WTC11 (cell line): ENCODE data around the gene CDC6. TPM values are rescaled to one million over a fixed set of nuclear protein-coding genes. Genes with fewer than 3 reads are reported as not detected.

Experiments used
- ATAC-seq: fragments of 200-7000 bp; cut with Tn5 transposase; 2 replicates; pipeline ENCODE4 v1.10.0; 2021; ENCODE audit warnings: mild to moderate bottlenecking, moderate library complexity
- CTCF ChIA-PET: fragments of 300-600 bp; sonication (Branson Sonifier 250); formaldehyde crosslinking; loops from one replicate; lab custom pipeline; 2021; ENCODE audit warnings: antibody characterized with exemption; lab: Charles Lee
- POLR2A ChIA-PET: fragments of 350-600 bp; sonication (Branson Sonifier 250); formaldehyde crosslinking; loops from one replicate; lab custom pipeline; 2021; ENCODE audit warnings: antibody characterized with exemption; lab: Charles Lee
- DNase-seq: peaks from one replicate; pipeline ENCODE4 v3.0.0; 2021; ENCODE audit warnings: low spot score
- H3K27ac Mint-ChIP-seq: 2 replicates; pipeline ENCODE4 v1.8.0; 2021; ENCODE audit warnings: mixed read lengths
- H3K27me3 Mint-ChIP-seq: 2 replicates; pipeline ENCODE4 v1.8.0; 2021; ENCODE audit warnings: low read depth, mild to moderate bottlenecking, moderate library complexity, mixed read lengths
- H3K36me3 Mint-ChIP-seq: 2 replicates; pipeline ENCODE4 v1.8.0; 2021; ENCODE audit warnings: mixed read lengths
- H3K4me1 Mint-ChIP-seq: 2 replicates; pipeline ENCODE4 v1.8.0; 2022; ENCODE audit warnings: mixed read lengths
- H3K4me3 Mint-ChIP-seq: 2 replicates; pipeline ENCODE4 v1.8.0; 2021; ENCODE audit warnings: mild to moderate bottlenecking, moderate library complexity, mixed read lengths
- H3K9me3 Mint-ChIP-seq: 2 replicates; pipeline ENCODE4 v1.8.0; 2021; ENCODE audit warnings: mixed read lengths
- ATF2 ChIP-seq: sonication (generic); formaldehyde crosslinking; IDR thresholded peaks from 2 replicates; pipeline ENCODE4 v1.8.1; 2022; ENCODE audit warnings: low read depth, missing genetic modification reagents, borderline replicate concordance
- EMX1 ChIP-seq: fragments of 250-450 bp; sonication (Bioruptor Pico); IDR thresholded peaks from 2 replicates; pipeline ENCODE4 v1.8.0; 2021; ENCODE audit warnings: mild to moderate bottlenecking
- ETV6 ChIP-seq: sonication (generic); formaldehyde crosslinking; IDR thresholded peaks from 2 replicates; pipeline ENCODE4 v1.8.1; 2022; ENCODE audit warnings: mild to moderate bottlenecking, missing genetic modification reagents
- GABPB1 ChIP-seq: sonication (generic); formaldehyde crosslinking; IDR thresholded peaks from 2 replicates; pipeline ENCODE4 v1.8.1; 2023; ENCODE audit warnings: mild to moderate bottlenecking, missing genetic modification reagents
- JUN ChIP-seq: sonication (generic); formaldehyde crosslinking; IDR thresholded peaks from 2 replicates; pipeline ENCODE4 v1.8.0; 2023; ENCODE audit warnings: mild to moderate bottlenecking, missing genetic modification reagents
- MLX ChIP-seq: sonication (generic); formaldehyde crosslinking; IDR thresholded peaks from 2 replicates; pipeline ENCODE4 v1.8.1; 2023; ENCODE audit warnings: mild to moderate bottlenecking, missing genetic modification reagents, moderate library complexity
- NFATC4 ChIP-seq: fragments of 250-450 bp; sonication (Bioruptor Pico); IDR thresholded peaks from 2 replicates; pipeline ENCODE4 v1.9.0; 2021; ENCODE audit warnings: mild to moderate bottlenecking
- NFE2L1 ChIP-seq: sonication (generic); formaldehyde crosslinking; IDR thresholded peaks from 2 replicates; pipeline ENCODE4 v1.8.1; 2023; ENCODE audit warnings: missing genetic modification reagents
- NFYB ChIP-seq: sonication (generic); formaldehyde crosslinking; conservative IDR thresholded peaks from 2 replicates; pipeline ENCODE4 v1.8.0; 2022; ENCODE audit warnings: low read depth, missing genetic modification reagents
- ZNF138 ChIP-seq: sonication (generic); formaldehyde crosslinking; conservative IDR thresholded peaks from 2 replicates; pipeline ENCODE4 v1.8.1; 2022; ENCODE audit warnings: mild to moderate bottlenecking, moderate library complexity, missing genetic modification reagents
- ZNF396 ChIP-seq: fragments of 250-450 bp; sonication (Bioruptor Pico); IDR thresholded peaks from 2 replicates; pipeline ENCODE4 v1.8.0; 2021; ENCODE audit warnings: mild to moderate bottlenecking, moderate library complexity, borderline replicate concordance
- ZNF671 ChIP-seq: fragments of 250-450 bp; sonication (Bioruptor Pico); IDR thresholded peaks from 2 replicates; pipeline ENCODE4 v1.8.0; 2021; ENCODE audit warnings: mild to moderate bottlenecking
- ZSCAN18 ChIP-seq: fragments of 250-450 bp; sonication (Bioruptor Pico); IDR thresholded peaks from 2 replicates; pipeline ENCODE4 v2.1.2; 2022; ENCODE audit warnings: mild to moderate bottlenecking, moderate library complexity
- total RNA-seq: library from RNA; stranded (reverse); gene quantifications from 3 replicates; pipeline ENCODE4 v1.2.3, GENCODE V29; 2021
- TF ChIP-seq, protein P1 (sequence below): fragments of 250-450 bp; sonication (Bioruptor Pico); IDR thresholded peaks from 2 replicates; pipeline ENCODE4 v1.9.0; 2021; ENCODE audit warnings: mild to moderate bottlenecking
- TF ChIP-seq, protein P2 (sequence below): sonication (generic); formaldehyde crosslinking; IDR thresholded peaks from 2 replicates; pipeline ENCODE4 v1.8.0; 2023; ENCODE audit warnings: mild to moderate bottlenecking, missing genetic modification reagents

The CDC6 gene
- total RNA-seq, 1 experiment from 2014 or later: 125 TPM

GRCh38 chr17:40345994-40346764 is 58.5 kb downstream of the CDC6 start:
- POLR2A ChIA-PET: interaction anchor here (1.0 to 2.7 kb wide), 6 partner anchors 9 to 127 kb away, joined by 3 to 10 read pairs (median 8); partner anchors contain the start of gene RARA
- peak overlapping the region; percentile 31 for H3K27ac Mint-ChIP-seq

DNA sequence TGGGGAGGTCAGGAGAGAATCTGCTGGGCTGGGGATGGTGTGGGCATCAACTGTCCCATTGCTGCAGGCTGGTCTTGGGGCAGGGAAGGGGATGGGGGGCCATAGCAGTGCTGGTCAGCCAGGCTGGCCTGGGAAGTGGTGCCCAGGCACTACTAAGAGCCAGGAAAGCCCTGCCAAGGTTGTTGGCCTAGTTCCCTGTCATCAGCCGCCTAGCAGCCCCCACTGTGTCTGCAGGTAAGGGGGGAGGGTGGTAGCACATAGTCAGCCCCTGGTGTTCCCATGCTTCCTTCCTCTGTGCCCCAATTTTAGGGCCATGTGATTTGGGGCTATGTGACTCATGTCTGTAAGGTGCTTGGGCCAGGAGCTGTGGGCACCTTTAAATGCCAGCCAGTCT is 59.1 kb downstream of the CDC6 start:
- peaks cover 53% of the 10 kb centered on the region for H3K27me3 Mint-ChIP-seq
- no peaks in the 10 kb centered on the region for H3K9me3 Mint-ChIP-seq
- TF ChIP-seq, protein P1, sequence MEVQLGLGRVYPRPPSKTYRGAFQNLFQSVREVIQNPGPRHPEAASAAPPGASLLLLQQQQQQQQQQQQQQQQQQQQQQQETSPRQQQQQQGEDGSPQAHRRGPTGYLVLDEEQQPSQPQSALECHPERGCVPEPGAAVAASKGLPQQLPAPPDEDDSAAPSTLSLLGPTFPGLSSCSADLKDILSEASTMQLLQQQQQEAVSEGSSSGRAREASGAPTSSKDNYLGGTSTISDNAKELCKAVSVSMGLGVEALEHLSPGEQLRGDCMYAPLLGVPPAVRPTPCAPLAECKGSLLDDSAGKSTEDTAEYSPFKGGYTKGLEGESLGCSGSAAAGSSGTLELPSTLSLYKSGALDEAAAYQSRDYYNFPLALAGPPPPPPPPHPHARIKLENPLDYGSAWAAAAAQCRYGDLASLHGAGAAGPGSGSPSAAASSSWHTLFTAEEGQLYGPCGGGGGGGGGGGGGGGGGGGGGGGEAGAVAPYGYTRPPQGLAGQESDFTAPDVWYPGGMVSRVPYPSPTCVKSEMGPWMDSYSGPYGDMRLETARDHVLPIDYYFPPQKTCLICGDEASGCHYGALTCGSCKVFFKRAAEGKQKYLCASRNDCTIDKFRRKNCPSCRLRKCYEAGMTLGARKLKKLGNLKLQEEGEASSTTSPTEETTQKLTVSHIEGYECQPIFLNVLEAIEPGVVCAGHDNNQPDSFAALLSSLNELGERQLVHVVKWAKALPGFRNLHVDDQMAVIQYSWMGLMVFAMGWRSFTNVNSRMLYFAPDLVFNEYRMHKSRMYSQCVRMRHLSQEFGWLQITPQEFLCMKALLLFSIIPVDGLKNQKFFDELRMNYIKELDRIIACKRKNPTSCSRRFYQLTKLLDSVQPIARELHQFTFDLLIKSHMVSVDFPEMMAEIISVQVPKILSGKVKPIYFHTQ (CRISPR knock-in tag): no peak
- TF ChIP-seq ATF2 (CRISPR knock-in tag) (no peak), ZSCAN18 (CRISPR knock-in tag) (no peak)
- TF ChIP-seq, protein P2, sequence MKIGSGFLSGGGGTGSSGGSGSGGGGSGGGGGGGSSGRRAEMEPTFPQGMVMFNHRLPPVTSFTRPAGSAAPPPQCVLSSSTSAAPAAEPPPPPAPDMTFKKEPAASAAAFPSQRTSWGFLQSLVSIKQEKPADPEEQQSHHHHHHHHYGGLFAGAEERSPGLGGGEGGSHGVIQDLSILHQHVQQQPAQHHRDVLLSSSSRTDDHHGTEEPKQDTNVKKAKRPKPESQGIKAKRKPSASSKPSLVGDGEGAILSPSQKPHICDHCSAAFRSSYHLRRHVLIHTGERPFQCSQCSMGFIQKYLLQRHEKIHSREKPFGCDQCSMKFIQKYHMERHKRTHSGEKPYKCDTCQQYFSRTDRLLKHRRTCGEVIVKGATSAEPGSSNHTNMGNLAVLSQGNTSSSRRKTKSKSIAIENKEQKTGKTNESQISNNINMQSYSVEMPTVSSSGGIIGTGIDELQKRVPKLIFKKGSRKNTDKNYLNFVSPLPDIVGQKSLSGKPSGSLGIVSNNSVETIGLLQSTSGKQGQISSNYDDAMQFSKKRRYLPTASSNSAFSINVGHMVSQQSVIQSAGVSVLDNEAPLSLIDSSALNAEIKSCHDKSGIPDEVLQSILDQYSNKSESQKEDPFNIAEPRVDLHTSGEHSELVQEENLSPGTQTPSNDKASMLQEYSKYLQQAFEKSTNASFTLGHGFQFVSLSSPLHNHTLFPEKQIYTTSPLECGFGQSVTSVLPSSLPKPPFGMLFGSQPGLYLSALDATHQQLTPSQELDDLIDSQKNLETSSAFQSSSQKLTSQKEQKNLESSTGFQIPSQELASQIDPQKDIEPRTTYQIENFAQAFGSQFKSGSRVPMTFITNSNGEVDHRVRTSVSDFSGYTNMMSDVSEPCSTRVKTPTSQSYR (CRISPR knock-in tag): no peak
- TF ChIP-seq, all 79 proteins: peak for 0
- ChIA-PET POLR2A (no interaction called here), CTCF (interaction anchor here (1.4 to 5.0 kb wide), 6 partner anchors 8 to 213 kb away, joined by 6 to 56 read pairs (median 26); no protein-coding TSS in a partner anchor)
- Mint-ChIP-seq H3K36me3 (peaks cover 6% of the 10 kb centered on the region; the same call in 1 of the 2 replicates), H3K4me3 (peak overlapping the region; percentile 51), H3K4me1 (peaks cover 75% of the 10 kb centered on the region), H3K27ac (peak overlapping the region; percentile 65; the same call in 1 of the 2 replicates)
- no peak for ATAC-seq
- no peak for DNase-seq

More at GRCh38 chr17:40345994-40346764, 58.5 kb downstream of the CDC6 start:
- H3K4me1 Mint-ChIP-seq: peaks cover 72% of the 10 kb centered on the region
- ATAC-seq: no peak
- no peaks in the 10 kb centered on the region for H3K9me3 Mint-ChIP-seq
- peaks cover 6% of the 10 kb centered on the region; the same call in 1 of the 2 replicates for H3K36me3 Mint-ChIP-seq
- peak; percentile 32 for DNase-seq
- CTCF ChIA-PET: interaction anchor here (0.9 to 5.0 kb wide), 16 partner anchors 9 to 269 kb away, joined by 3 to 56 read pairs (median 7); partner anchors contain the start of genes RARA and WIPF2
- no peak for TF ChIP-seq NFE2L1 (CRISPR knock-in tag)
- H3K4me3 Mint-ChIP-seq: peak overlapping the region; percentile 76
- peaks cover 54% of the 10 kb centered on the region for H3K27me3 Mint-ChIP-seq

- no peaks in the 10 kb centered on the region for H3K9me3 Mint-ChIP-seq
- H3K4me1 Mint-ChIP-seq: peaks cover 80% of the 10 kb centered on the region
- H3K36me3 Mint-ChIP-seq: peaks cover 11% of the 10 kb centered on the region
- CTCF ChIA-PET: interaction anchor here (0.6 to 2.3 kb wide), 7 partner anchors 9 to 212 kb away, joined by 3 to 20 read pairs (median 6); no protein-coding TSS in a partner anchor
- DNase-seq (no peak), ATAC-seq (no peak)
- peaks cover 52% of the 10 kb centered on the region for H3K27me3 Mint-ChIP-seq
- no peak for TF ChIP-seq GABPB1 (CRISPR knock-in tag)
- no peak for TF ChIP-seq MLX
- TF ChIP-seq ZNF396: no peak
- no peak for TF ChIP-seq ZNF138 (CRISPR knock-in tag)
- no peak for TF ChIP-seq NFATC4
- no peak for TF ChIP-seq ZNF671 (CRISPR knock-in tag)
- no peak for TF ChIP-seq ETV6
- TF ChIP-seq EMX1 (CRISPR knock-in tag): no peak
- TF ChIP-seq JUN (CRISPR knock-in tag): no peak
- TF ChIP-seq, protein P1 (CRISPR knock-in tag): no peak
- no peak for TF ChIP-seq NFYB
- peak overlapping the region; percentile 51 for H3K4me3 Mint-ChIP-seq
- POLR2A ChIA-PET: interaction anchor here (0.9 to 1.4 kb wide), 3 partner anchors 30 to 42 kb away, joined by 3 to 6 read pairs (median 4); partner anchors contain the start of gene RARA
- H3K27ac Mint-ChIP-seq: no peak overlapping the region
These were observed 59.8 kb downstream of the CDC6 start for GRCh38 chr17:40347319-40348135.
